ENCODE data around the gene ZBTB44.

The ZBTB44 gene

GRCh38 chr11:130209954-130210854 lies 104.5 kb downstream of the ZBTB44 start:
- no peak for DNase-seq (ENCODE audit: insufficient read length)
- no peak for FAIRE-seq

GRCh38 chr11:130209128-130209932 lies 105.4 kb downstream of the ZBTB44 start:
- no peak for DNase-seq (ENCODE audit: insufficient read length)

More at GRCh38 chr11:130209954-130210854, 104.5 kb downstream of the ZBTB44 start:
- TF ChIP-seq TAF1 (IDR thresholded peaks at IDR 0.05; ENCODE audit: borderline replicate concordance, low read depth, low read length): no peak
- no peak for TF ChIP-seq POLR2AphosphoS5 (IDR thresholded peaks at IDR 0.05; ENCODE audit: low read depth, low read length)
- no peak for TF ChIP-seq POLR2A (IDR thresholded peaks at IDR 0.05; ENCODE audit: low read depth, low read length)

DNA sequence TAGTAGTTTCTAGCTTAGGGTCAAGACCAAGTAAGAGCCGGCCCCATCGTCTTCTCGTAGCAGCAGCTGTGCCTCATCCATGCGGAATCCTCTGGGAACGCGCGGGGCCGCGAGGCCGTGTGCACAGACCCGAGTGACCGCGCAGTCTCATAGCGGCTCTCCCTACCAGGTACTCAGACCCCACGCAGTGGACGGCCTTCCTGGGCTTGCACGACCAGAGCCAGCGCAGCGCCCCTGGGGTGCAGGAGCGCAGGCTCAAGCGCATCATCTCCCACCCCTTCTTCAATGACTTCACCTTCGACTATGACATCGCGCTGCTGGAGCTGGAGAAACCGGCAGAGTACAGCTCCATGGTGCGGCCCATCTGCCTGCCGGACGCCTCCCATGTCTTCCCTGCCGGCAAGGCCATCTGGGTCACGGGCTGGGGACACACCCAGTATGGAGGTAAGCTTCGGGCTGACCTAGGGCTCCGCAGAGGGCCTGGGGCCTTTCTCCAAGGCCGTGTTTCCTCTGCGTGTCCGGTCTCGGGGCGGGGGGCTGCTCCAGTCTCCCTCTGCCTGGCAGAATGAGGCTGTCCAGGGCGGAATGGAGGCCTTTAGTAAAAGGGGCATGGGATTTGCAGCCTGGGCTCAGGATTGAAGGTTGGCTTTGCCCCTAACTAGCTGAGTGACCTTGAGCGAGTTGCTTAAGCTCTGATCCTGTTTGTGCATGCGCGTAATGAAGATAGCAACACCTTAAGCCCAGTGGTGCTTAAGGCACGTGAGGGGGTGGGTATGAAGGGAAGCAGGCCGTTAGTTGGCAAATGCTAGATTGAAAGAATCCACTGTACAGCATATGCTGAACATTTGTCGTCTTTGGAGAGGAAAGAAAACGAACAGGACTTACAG lies 106.2 kb downstream of the ZBTB44 start:
- FAIRE-seq (no peak), DNase-seq (ENCODE audit: insufficient read length) (no peak)
- TF ChIP-seq POLR2A (IDR thresholded peaks at IDR 0.05; ENCODE audit: low read depth, low read length) (no peak), POLR2AphosphoS5 (IDR thresholded peaks at IDR 0.05; ENCODE audit: low read depth, low read length) (no peak), TAF1 (IDR thresholded peaks at IDR 0.05; ENCODE audit: borderline replicate concordance, low read depth, low read length) (no peak)

More at GRCh38 chr11:130209128-130209932, 105.4 kb downstream of the ZBTB44 start:
- no peak for FAIRE-seq
- TF ChIP-seq POLR2AphosphoS5 (IDR thresholded peaks at IDR 0.05; ENCODE audit: low read depth, low read length): no peak

DNA sequence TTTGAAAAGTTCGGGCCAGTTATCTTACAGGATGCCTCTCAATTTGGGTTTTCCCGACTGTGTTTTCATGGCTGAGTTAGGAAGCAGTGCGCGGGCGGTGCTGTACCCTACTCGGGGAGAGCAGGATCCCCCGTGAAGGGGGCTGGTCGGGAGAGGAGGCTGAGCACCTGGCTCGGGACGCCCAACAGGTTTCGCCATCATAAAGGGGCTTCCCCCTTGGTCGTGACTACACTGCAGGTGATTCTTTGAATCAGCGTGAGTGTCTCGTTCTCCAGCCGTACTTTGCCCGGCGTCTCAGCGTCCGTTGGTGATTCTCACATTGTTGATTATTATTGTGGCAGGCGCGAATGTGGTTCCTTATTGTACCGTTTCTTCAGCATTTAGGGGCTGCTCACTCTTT lies 108.6 kb downstream of the ZBTB44 start:
- DNase-seq (ENCODE audit: insufficient read length): no peak
- no peak for FAIRE-seq
- TF ChIP-seq POLR2A (IDR thresholded peaks at IDR 0.05; ENCODE audit: low read depth, low read length) (no peak), POLR2AphosphoS5 (IDR thresholded peaks at IDR 0.05; ENCODE audit: low read depth, low read length) (no peak), TAF1 (IDR thresholded peaks at IDR 0.05; ENCODE audit: borderline replicate concordance, low read depth, low read length) (no peak)

DNA sequence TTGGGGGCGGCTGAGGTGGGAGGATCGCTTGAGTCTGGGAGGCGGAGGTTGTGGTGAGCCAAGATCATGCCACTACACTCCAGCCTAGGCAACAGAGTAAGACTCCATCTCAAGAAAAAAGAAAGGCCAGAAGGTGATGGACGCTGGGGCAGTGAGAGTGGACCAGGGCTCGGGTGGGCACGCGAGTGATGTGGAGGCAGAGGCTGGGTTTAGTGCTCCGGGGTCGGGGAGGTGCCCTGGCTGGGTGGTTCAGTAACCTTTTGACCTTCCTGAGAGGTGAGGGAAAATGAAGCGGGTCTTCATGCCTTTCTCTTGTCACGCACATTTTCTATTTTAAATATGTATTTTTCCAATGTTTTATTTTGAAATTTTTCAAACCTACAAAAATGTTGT lies 110.0 kb downstream of the ZBTB44 start:
- no peak for DNase-seq (ENCODE audit: insufficient read length)
- no peak for FAIRE-seq
- TF ChIP-seq POLR2AphosphoS5 (IDR thresholded peaks at IDR 0.05; ENCODE audit: low read depth, low read length) (no peak), POLR2A (IDR thresholded peaks at IDR 0.05; ENCODE audit: low read depth, low read length) (no peak), TAF1 (IDR thresholded peaks at IDR 0.05; ENCODE audit: borderline replicate concordance, low read depth, low read length) (no peak)

GRCh38 chr11:130203766-130204702 lies 110.7 kb downstream of the ZBTB44 start:
- DNase-seq (ENCODE audit: insufficient read length): no peak
- FAIRE-seq: no peak
- TF ChIP-seq POLR2AphosphoS5 (IDR thresholded peaks at IDR 0.05; ENCODE audit: low read depth, low read length) (no peak), TAF1 (IDR thresholded peaks at IDR 0.05; ENCODE audit: borderline replicate concordance, low read depth, low read length) (no peak), POLR2A (IDR thresholded peaks at IDR 0.05; ENCODE audit: low read depth, low read length) (no peak)

- TF ChIP-seq POLR2A (IDR thresholded peaks at IDR 0.05; ENCODE audit: low read depth, low read length): no peak
- FAIRE-seq: no peak
- no peak for DNase-seq (ENCODE audit: insufficient read length)
These were observed 111.7 kb downstream of the ZBTB44 start for GRCh38 chr11:130202818-130203689.

- FAIRE-seq: no peak
- DNase-seq (ENCODE audit: insufficient read length): no peak
- TF ChIP-seq POLR2A (IDR thresholded peaks at IDR 0.05; ENCODE audit: low read depth, low read length) (no peak), POLR2AphosphoS5 (IDR thresholded peaks at IDR 0.05; ENCODE audit: low read depth, low read length) (no peak), TAF1 (IDR thresholded peaks at IDR 0.05; ENCODE audit: borderline replicate concordance, low read depth, low read length) (no peak)
These were observed 112.5 kb downstream of the ZBTB44 start for GRCh38 chr11:130202009-130202817.

DNA sequence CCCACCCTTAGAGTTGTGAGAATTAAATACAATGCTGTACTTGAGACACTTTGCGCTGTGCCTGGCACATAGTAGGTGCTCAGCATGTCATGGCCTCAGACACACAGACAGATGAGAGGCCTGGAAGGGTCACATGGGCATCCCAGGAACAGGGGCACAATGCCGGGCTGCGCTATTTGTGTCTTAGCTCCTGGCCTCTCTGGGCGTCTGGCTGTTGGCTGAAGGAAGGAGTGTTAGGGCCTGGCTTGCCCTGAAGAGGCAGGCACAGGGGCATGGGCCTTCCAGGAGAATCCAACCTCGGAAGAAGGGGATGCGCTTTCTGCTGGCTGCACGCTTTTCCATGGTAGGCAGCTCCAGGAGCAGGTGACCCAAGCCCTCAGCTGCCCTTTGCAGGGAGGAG lies 113.7 kb downstream of the ZBTB44 start:
- DNase-seq (ENCODE audit: insufficient read length) (no peak), FAIRE-seq (no peak)
- TF ChIP-seq TAF1 (IDR thresholded peaks at IDR 0.05; ENCODE audit: borderline replicate concordance, low read depth, low read length): no peak

Measured in GM12892 (cell line).